HEK293T (cell line): Measurements from ENCODE around the gene PDK4.

Experiments
- CTCF ChIA-PET: fragments of 350-600 bp; formaldehyde crosslinking; extraction: SDS; loops from one replicate; lab custom pipeline; 2021; ENCODE audit warnings: antibody characterized with exemption, inconsistent platforms; lab: Yijun Ruan, JAX
- POLR2A ChIA-PET: fragments of 350-600 bp; formaldehyde crosslinking; extraction: SDS; loops from one replicate; lab custom pipeline; 2020; ENCODE audit warnings: antibody characterized with exemption, inconsistent platforms; lab: Yijun Ruan, JAX
- DNase-seq: peaks from one replicate; pipeline ENCODE4 v3.0.0; 2012; ENCODE audit warnings: mixed read lengths; ENCODE audit errors: extremely low spot score
- ARNT ChIP-seq: fragments of 450-650 bp; IDR thresholded peaks from 2 replicates; pipeline ENCODE4 v1.6.1; 2017; ENCODE audit warnings: mild to moderate bottlenecking
- BHLHE40 ChIP-seq: fragments of 450-650 bp; IDR thresholded peaks from 2 replicates; pipeline ENCODE4 v1.6.1; 2016; ENCODE audit warnings: mild to moderate bottlenecking, moderate library complexity, borderline replicate concordance
- CTBP1 ChIP-seq: fragments of 450-650 bp; IDR thresholded peaks from 2 replicates; pipeline ENCODE4 v1.6.1; 2016; ENCODE audit warnings: borderline replicate concordance
- ELF4 ChIP-seq: fragments of 450-650 bp; IDR thresholded peaks from 2 replicates; pipeline ENCODE4 v1.6.1; 2017; ENCODE audit warnings: antibody characterized with exemption
- FOXA1 ChIP-seq: fragments of 450-650 bp; IDR thresholded peaks from 2 replicates; pipeline ENCODE4 v1.6.1; 2016; ENCODE audit warnings: mild to moderate bottlenecking
- FOXM1 ChIP-seq: fragments of 450-650 bp; IDR thresholded peaks from 2 replicates; pipeline ENCODE4 v1.6.1; 2017; ENCODE audit warnings: mild to moderate bottlenecking, borderline replicate concordance
- HDGF ChIP-seq: fragments of 450-650 bp; IDR thresholded peaks from 2 replicates; pipeline ENCODE4 v1.6.1; 2017; ENCODE audit warnings: antibody characterized with exemption, borderline replicate concordance
- LEF1 ChIP-seq: fragments of 450-650 bp; IDR thresholded peaks from 2 replicates; pipeline ENCODE4 v1.6.1; 2017; ENCODE audit warnings: mild to moderate bottlenecking, borderline replicate concordance
- NFRKB ChIP-seq: fragments of 450-650 bp; IDR thresholded peaks from 2 replicates; pipeline ENCODE4 v1.6.1; 2016; ENCODE audit warnings: mild to moderate bottlenecking, moderate library complexity
- SP1 ChIP-seq: fragments of 450-650 bp; IDR thresholded peaks from 2 replicates; pipeline ENCODE4 v1.6.1; 2017
- SUZ12 ChIP-seq: fragments of 450-650 bp; IDR thresholded peaks from 2 replicates; pipeline ENCODE4 v1.6.1; 2016; ENCODE audit warnings: mild to moderate bottlenecking
- ZNF384 ChIP-seq: fragments of 450-650 bp; IDR thresholded peaks from 2 replicates; pipeline ENCODE4 v1.6.1; 2016
- TF ChIP-seq, protein P1 (sequence below): fragments of 450-650 bp; IDR thresholded peaks from 2 replicates; pipeline ENCODE4 v1.6.1; 2016

The PDK4 gene

DNA sequence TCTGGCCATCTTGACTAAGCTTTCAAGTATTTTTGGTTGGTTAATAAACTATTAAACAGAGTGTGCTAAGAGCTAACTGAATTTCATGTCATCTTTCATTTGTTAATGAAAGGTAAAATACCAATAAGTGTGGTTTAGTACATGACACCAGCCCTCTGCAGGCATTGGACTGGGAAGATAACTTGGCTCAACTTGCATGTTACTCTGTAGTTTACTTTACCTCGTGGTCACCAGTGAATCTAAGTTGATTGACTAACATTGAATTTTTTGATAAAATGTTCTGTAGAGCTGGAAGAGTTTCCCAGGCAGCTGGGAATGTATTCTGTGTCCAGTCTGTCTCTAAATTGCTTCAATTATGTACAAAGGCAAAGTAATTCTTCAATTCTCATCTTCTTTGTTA, 60.7 kb downstream of the PDK4 start:
- ChIA-PET POLR2A (no interaction called here), CTCF (interaction anchor here (1.4 to 2.2 kb wide), 2 partner anchors 9 to 10 kb away, joined by 4 to 7 read pairs; no protein-coding TSS in a partner anchor)
- DNase-seq: no peak
- no peak for TF ChIP-seq LEF1
- TF ChIP-seq SP1: no peak
- no peak for TF ChIP-seq BHLHE40
- no peak for TF ChIP-seq HDGF
- TF ChIP-seq FOXA1: no peak
- TF ChIP-seq ARNT: no peak

DNA sequence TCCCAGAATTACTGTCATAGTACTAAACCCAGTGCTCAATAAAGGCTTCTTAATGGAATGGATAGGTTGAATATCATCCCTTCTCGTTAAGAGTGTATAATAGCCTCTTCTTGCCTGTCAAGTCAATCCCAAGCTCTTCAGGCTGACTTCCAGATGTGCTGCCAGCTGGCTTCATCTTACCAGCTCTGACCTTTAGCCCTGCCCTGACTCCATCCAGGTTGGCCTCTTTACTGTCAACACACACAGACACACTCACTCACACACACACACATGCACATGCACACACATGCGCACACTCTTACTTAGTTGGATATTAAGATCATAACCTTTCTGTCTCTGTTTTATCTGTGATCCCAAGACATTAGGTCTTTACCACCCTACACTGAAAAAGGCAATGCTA, 61.5 kb downstream of the PDK4 start:
- CTCF ChIA-PET: interaction anchor here (2.2 kb wide), 1 partner anchor 11 kb away, joined by 7 read pairs; no protein-coding TSS in a partner anchor
- POLR2A ChIA-PET: no interaction called here
- TF ChIP-seq LEF1: no peak
- TF ChIP-seq SUZ12: no peak
- no peak for TF ChIP-seq ZNF384
- TF ChIP-seq FOXM1: no peak
- TF ChIP-seq CTBP1: no peak
- no peak for TF ChIP-seq FOXA1
- no peak for TF ChIP-seq ARNT
- TF ChIP-seq, protein P1, sequence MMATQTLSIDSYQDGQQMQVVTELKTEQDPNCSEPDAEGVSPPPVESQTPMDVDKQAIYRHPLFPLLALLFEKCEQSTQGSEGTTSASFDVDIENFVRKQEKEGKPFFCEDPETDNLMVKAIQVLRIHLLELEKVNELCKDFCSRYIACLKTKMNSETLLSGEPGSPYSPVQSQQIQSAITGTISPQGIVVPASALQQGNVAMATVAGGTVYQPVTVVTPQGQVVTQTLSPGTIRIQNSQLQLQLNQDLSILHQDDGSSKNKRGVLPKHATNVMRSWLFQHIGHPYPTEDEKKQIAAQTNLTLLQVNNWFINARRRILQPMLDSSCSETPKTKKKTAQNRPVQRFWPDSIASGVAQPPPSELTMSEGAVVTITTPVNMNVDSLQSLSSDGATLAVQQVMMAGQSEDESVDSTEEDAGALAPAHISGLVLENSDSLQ: no peak
- TF ChIP-seq SP1: no peak
- TF ChIP-seq BHLHE40: no peak
- TF ChIP-seq NFRKB: no peak
- TF ChIP-seq HDGF: no peak
- no peak for TF ChIP-seq ELF4
- no peak for DNase-seq
